Stimulated activated CD4-positive, alpha-beta T cell treated with anti-CD3 and anti-CD28 coated beads, Interleukin-2, amount 100 ng/mL, for 24 hours (primary cell): ENCODE data around the gene CSRP1.

Experiments used
- DNase-seq, 2 donors: peaks; one replicate each; pipeline ENCODE4 v3.0.0-alpha.2; 2020

CSRP1 gene

GRCh38 chr1:201450721-201451291 lies 56.1 kb downstream of the CSRP1 start:
- DNase-seq: no peak

DNA sequence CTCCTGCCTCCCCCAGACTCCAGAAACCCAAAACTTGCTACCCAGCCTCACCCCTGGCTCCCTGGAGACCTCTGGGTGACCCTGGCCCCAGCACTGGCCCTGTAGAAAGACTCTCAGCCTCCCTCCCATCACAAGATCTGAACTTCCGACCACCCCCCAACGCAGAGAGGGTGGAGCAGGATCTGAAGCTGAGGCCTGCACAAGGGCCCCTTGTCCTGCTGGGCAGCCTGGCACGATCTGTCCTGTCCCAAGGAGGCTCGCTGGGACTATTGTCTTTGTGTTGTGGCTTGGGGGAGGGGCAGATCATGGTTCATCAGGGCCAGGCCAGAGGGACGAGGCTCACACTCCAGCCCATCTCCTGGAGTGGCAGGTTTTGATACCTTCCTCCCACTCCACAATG lies 57.9 kb downstream of the CSRP1 start:
- no peak for DNase-seq

GRCh38 chr1:201447903-201448871 lies 58.7 kb downstream of the CSRP1 start:
- DNase-seq: peak; percentile 71 to 77

DNA sequence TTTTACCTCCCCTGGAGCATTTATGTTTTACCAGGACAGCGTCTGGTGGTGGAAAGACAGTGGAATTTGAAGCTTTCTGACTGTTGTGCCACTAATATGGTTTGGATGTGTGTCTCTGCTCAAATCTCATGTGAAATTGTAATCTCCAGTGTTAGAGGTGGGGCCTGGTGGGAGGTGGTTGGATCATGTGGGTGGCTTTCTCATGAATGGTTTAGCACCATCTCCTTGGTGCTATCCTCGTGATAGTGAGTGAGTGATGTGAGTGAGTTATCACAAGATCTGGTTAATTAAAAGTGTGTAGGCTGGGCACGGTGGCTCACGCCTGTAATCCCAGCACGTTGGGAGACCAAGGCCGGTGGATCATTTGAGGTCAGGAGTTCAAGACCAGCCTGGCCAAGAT lies 61.6 kb downstream of the CSRP1 start:
- DNase-seq: no peak

DNA sequence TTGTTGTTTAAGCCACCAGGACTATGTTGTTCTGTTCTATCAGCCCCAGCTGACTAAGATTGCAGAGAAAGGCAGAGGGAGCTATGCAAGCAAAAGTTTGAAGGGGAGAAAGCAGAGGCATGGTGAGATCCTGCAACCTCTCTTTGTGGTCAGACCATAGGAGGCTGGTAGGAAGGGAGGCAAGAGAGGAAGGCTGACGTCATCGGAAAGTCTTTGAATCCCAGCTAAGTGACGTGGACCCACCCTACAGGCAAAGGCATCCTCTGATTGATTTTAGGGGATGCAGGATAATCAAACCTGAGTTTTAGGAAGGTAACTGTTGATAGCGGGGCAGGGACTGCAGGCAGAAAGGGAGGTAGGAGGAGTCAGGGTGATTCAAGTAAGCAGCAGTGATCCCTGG lies 62.1 kb downstream of the CSRP1 start:
- no peak for DNase-seq

GRCh38 chr1:201443747-201444146 lies 63.2 kb downstream of the CSRP1 start:
- no peak for DNase-seq

- no peak for DNase-seq
Observed at GRCh38 chr1:201436969-201437368, 70.0 kb downstream of the CSRP1 start.

DNA sequence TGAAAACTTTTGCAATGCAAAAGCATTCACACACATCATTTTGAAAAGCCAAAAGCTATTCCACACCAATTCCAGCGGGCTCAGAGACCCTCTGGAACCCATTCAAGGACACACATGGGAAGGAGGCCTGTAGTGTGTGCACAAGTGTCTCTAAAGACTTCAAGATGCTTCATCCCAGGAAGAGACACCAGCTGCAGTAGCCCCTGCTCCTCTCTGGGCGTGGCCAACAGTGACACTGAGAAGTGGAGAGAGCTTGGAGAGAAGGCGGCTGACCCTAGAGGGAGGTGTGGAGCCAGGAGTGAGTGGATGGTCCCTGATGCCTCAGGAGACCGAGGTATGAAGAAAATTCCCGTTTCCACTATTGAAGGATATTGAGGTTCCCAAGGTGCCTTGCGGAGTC lies 70.5 kb downstream of the CSRP1 start:
- no peak for DNase-seq

DNA sequence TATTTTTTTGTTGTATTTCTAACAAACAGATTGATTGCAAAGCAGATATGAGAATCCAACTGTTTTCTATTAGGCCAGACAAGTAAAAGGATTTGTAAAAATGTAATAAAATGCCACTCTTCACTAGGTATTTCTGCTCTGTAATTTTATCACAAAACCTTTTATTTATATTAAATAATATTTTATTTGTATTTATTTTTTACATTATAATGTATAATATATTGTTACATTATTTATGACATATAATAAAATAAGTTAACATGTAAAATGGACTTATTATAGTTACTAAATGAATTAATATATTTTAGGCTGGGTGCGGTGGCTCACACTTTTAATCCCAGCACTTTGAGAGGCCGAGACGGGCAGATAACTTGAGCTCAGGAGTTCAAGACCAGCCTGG lies 72.7 kb downstream of the CSRP1 start:
- no peak for DNase-seq

DNA sequence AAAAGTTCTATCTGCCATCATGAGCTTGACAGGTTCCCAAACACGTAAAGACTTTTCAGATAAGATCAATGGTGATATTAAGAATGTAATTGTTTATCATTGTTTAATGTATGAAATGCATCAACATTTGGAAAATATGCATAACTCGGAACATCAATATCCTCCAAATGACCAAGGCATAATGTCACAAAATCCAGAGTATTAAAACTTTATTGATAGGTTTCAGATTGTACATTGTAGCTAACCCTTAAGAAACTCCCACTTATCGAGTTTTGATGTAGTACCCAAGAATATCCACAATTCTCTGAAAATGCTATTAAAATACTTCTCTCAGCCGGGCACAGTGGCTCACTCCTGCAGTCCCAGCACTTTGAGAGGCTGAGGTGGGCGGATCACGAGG lies 73.3 kb downstream of the CSRP1 start:
- DNase-seq: no peak
